Heart right ventricle (tissue), 16 donors: ENCODE results near the gene CTNS. TPM values are rescaled to one million over a fixed set of nuclear protein-coding genes. Genes with fewer than 3 reads are reported as not detected.

Source experiments
- ATAC-seq, 8 donors: fragments of 200-7000 bp; cut with Tn5 transposase; one replicate each; pipeline ENCODE4 v1.9.1; 2020; ENCODE audit warnings: mild to moderate bottlenecking in 8 of 8, moderate library complexity in 8 of 8, moderate number of reproducible peaks in 1 of 8
- DNase-seq, 2 donors: peaks; one replicate each; pipeline ENCODE4 v3.0.0-alpha.2; 2020
- H3K27ac ChIP-seq, 10 donors: fragments of 200-600 bp; sonication (generic) in 2 of 10; one replicate each; pipeline versions ENCODE4 v1.5.0 to v1.8.0; 2020 to 2022; ENCODE audit warnings: mild to moderate bottlenecking in 3 of 10
- H3K27me3 ChIP-seq, 7 donors: fragments of 200-600 bp; one replicate each; pipeline ENCODE4 v1.8.0; 2021 to 2022; ENCODE audit warnings: mild to moderate bottlenecking in 2 of 7
- H3K36me3 ChIP-seq, 9 donors: fragments of 200-600 bp; sonication (generic) in 1 of 9; one replicate each; pipeline versions ENCODE4 v1.5.0 to v1.8.0; 2020 to 2022; ENCODE audit warnings: mild to moderate bottlenecking in 2 of 9
- H3K4me1 ChIP-seq, 9 donors: fragments of 200-600 bp; sonication (generic) in 1 of 9; one replicate each; pipeline versions ENCODE4 v1.5.0 to v1.8.0; 2020 to 2022; ENCODE audit warnings: mild to moderate bottlenecking in 4 of 9
- H3K4me3 ChIP-seq, 10 donors: fragments of 200-600 bp; sonication (generic) in 2 of 10; one replicate each; pipeline versions ENCODE4 v1.5.0 to v1.8.0; 2020 to 2022; ENCODE audit warnings: mild to moderate bottlenecking in 7 of 10, moderate library complexity in 2 of 10
- H3K9me3 ChIP-seq, 11 donors: fragments of 200-600 bp in 10 of 11; sonication (generic) in 2 of 11; one replicate each; pipeline versions ENCODE4 v1.5.0 to v1.8.0; 2013 to 2022; ENCODE audit warnings: mild to moderate bottlenecking in 2 of 11, control low read depth in 1 of 11, moderate library complexity in 1 of 11
- WGBS, 2 donors: extraction: QIAGEN DNeasy Blood & Tissue Kit; methylation state at CpG; one replicate each; pipeline ENCODE4 v1.1.7; 2013; ENCODE audit warnings: inconsistent platforms in 1 of 2; 5-methylcytosine and 5-hydroxymethylcytosine counted together
- intact Hi-C, 10 donors: fragments of 100-400 bp; cut with DNase I; formaldehyde crosslinking; loops; one replicate each; pipeline versions ENCODE4 v1.11.1 to v1.14.2; 2022
- polyA plus RNA-seq, 2 donors: library from polyadenylated mRNA; stranded (reverse); fragments of 200-250 nt; gene quantifications; one replicate each; pipeline ENCODE4 v1.2.3, GENCODE V29; 2013
- total RNA-seq, 10 donors: library from RNA; stranded (reverse); fragmentation: NEBNext Ultra II Directional in 3 of 10; extraction: Animal tissue kit (Norgen Biotek cat#: 25700) in 3 of 10; gene quantifications; one replicate each; pipeline versions ENCODE4 v1.2.1 to v1.2.4, GENCODE V29; 2021 to 2023
- TF ChIP-seq, protein P1 (sequence below), 9 donors: fragments of 200-600 bp; sonication (generic) in 2 of 9; IDR thresholded peaks; one replicate each; pipeline versions ENCODE4 v1.5.0 to v1.8.0; 2021 to 2022; ENCODE audit warnings: antibody characterized with exemption in 9 of 9, mild to moderate bottlenecking in 5 of 9, moderate library complexity in 1 of 9
- donor health status: Arrhythmogenic right ventricular cardiomyopathy.
- donor health status: ischemic (EF 13 %, LVEDD 7.1; RV severe dilation, severe dysfunction).
- donor health status: healthy with polysubstance abuse.
- donor health status: DM: no; HTN: yes; CAD: no.
- donor health status: DM: no; HTN: no; CAD: no.
- donor health status: ischemic (EF 25% LVEDD 6.9; RV normal size, moderate dysfunction).
- donor health status: ischemic (EF 25% LVEDD 5.7; RV mildly dilated, moderate dysfunction).
- donor health status: healthy.
- donor health status: DM: yes; HTN: yes; CAD: no.
- donor health status: Ischemic cardiomyopathy.
- donor health status: ischemic (EF 35%, LVEDD 5.7; RV mildly dilated, moderate dysfunction).
- donor health status: nonischemic (EF 11% LVEDD 7.7; RV severe dilation, severe dysfunction).
- donor health status: DM: yes; HTN: yes; CAD: no.
- donor health status: PGD.
- donor health status: ischemic (EF 29% LVEDD 5.4; RV normal size, mild dysfunction).
- donor health status: nonischemic (EF 23%, LVEDD 6.1; RV moderate dilation, normal function).

CTNS gene
- total and polyA plus RNA-seq, 12 donors, result 5.2 to 11.8 (median 7.6) TPM

DNA sequence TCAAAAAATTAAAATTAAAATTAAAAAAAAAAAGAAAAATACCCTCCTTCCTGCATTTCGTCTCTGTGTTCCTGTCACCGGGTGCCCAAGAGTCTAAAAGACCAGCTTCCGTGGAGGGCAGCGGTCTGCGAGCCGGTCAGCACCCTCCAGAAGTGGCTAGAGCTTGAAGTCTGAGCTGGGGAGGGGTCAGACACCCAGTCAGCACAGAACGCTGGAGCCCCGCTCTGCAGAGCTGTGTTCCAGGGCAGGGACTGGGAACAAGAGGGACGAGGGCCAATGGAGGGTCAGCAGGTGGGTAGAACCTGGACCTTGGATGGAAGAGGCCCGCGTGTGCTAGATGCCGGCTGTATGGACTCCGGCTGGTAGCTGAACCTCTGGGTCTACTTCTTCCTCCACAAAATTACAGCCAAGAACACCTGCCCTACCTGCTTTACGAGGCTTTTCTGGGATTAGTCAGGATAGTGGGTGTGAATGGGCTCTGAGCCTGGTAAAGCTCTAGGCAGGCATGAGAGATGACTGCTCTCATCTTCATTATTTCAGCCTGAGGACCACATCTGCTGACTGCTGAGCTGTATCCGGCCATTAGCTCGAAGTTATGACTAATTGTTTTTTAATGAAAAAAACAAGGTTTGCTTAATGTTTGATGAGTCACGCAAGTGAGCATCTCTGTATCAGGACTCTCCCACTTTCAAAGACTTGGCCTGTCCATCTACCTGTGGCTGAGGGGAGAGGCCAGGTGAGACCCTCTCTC is 33.3 kb upstream of the CTNS start:
- TF ChIP-seq, protein P1, sequence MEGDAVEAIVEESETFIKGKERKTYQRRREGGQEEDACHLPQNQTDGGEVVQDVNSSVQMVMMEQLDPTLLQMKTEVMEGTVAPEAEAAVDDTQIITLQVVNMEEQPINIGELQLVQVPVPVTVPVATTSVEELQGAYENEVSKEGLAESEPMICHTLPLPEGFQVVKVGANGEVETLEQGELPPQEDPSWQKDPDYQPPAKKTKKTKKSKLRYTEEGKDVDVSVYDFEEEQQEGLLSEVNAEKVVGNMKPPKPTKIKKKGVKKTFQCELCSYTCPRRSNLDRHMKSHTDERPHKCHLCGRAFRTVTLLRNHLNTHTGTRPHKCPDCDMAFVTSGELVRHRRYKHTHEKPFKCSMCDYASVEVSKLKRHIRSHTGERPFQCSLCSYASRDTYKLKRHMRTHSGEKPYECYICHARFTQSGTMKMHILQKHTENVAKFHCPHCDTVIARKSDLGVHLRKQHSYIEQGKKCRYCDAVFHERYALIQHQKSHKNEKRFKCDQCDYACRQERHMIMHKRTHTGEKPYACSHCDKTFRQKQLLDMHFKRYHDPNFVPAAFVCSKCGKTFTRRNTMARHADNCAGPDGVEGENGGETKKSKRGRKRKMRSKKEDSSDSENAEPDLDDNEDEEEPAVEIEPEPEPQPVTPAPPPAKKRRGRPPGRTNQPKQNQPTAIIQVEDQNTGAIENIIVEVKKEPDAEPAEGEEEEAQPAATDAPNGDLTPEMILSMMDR (IDR thresholded peaks at IDR 0.05), result no peak
- Histone ChIP-seq H3K36me3 (peaks cover 0 to 51% (median 20%) of the 10 kb centered on the region in 9 donors), H3K27me3 (no peaks in the 10 kb centered on the region), H3K27ac (no peak overlapping the region), H3K4me3 (no peak overlapping the region), H3K4me1 (no peaks in the 10 kb centered on the region), H3K9me3 (no peaks in the 10 kb centered on the region)
- DNase-seq (no peak), ATAC-seq (no peak)
- intact Hi-C loops, result no loop called here
- 90 to 92% methylated on average over 17 of the region's 17 CpGs for WGBS, 2 donors

DNA sequence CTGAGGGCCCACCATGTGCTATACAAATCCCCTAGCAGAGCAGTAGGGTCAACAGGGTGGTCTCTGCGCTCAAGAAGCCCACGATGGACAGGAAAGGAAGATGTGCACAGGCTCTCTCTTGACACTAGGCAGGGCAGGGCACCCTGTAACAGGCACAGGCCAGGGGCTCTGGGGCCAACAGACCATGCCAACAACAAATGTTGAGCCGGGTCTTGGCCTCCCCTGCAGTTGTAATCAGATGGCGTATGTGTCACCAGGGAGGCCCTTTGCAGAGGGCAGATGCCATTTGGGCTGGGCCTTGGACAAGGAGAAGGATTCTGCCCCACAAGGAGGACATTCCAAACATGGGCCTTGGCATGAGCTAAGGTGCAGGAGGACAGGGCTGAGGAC is 32.7 kb upstream of the CTNS start:
- Histone ChIP-seq H3K4me1 (no peaks in the 10 kb centered on the region), H3K36me3 (peaks cover 0 to 57% (median 25%) of the 10 kb centered on the region in 9 donors), H3K9me3 (no peaks in the 10 kb centered on the region), H3K27ac (no peak overlapping the region), H3K4me3 (no peak overlapping the region), H3K27me3 (no peaks in the 10 kb centered on the region)
- 81 to 84% methylated on average over 4 of the region's 4 CpGs for WGBS, 2 donors
- no peak for DNase-seq
- intact Hi-C loops, result no loop called here
- TF ChIP-seq, protein P1 (IDR thresholded peaks at IDR 0.05), result no peak
- no peak for ATAC-seq

- TF ChIP-seq, protein P1 (IDR thresholded peaks at IDR 0.05), result no peak
- H3K9me3 ChIP-seq, result no peaks in the 10 kb centered on the region
- no peak for ATAC-seq
- no peaks in the 10 kb centered on the region for H3K4me1 ChIP-seq
- H3K27ac ChIP-seq, result no peak overlapping the region
- H3K36me3 ChIP-seq, result peaks cover 0 to 100% (median 53%) of the 10 kb centered on the region in 9 donors
- intact Hi-C loops, result no loop called here
- no peak for DNase-seq
- 85 to 96% methylated on average over 10 of the region's 10 CpGs for WGBS, 2 donors
- H3K27me3 ChIP-seq, result no peaks in the 10 kb centered on the region
- no peak overlapping the region for H3K4me3 ChIP-seq
Measured at GRCh38 chr17:3609689-3610088, 26.9 kb upstream of the CTNS start.

GRCh38 chr17:3610523-3610922 is 26.0 kb upstream of the CTNS start:
- peaks cover 0 to 100% (median 55%) of the 10 kb centered on the region in 9 donors for H3K36me3 ChIP-seq
- H3K27ac ChIP-seq, result no peak overlapping the region
- intact Hi-C loops, result no loop called here
- DNase-seq (no peak), ATAC-seq (peak in 4 of 8 donors; percentile 23 to 48 (median 32))
- no peaks in the 10 kb centered on the region for H3K9me3 ChIP-seq
- TF ChIP-seq, protein P1 (IDR thresholded peaks at IDR 0.05), result no peak
- 74 to 78% methylated on average over 14 of the region's 14 CpGs for WGBS, 2 donors
- no peaks in the 10 kb centered on the region for H3K27me3 ChIP-seq
- no peaks in the 10 kb centered on the region for H3K4me1 ChIP-seq
- no peak overlapping the region for H3K4me3 ChIP-seq
